Epithelial cell of esophagus (primary cell): ENCODE results near the gene GPX5.

ENCODE experiments used
- DNase-seq: peaks from one replicate; pipeline ENCODE4 v3.0.0; 2010; ENCODE audit warnings: low read depth
- H3K4me3 ChIP-seq: 2 replicates; pipeline ENCODE4 v1.5.1; 2011; ENCODE audit warnings: mild to moderate bottlenecking, low read length, control low read depth
- CTCF ChIP-seq: IDR thresholded peaks from 2 replicates; pipeline ENCODE4 v1.5.1; 2011; ENCODE audit warnings: low read depth, mild to moderate bottlenecking, low read length, control low read depth, inconsistent platforms; ENCODE audit not compliant: insufficient read depth; ENCODE audit errors: missing control alignments

GPX5 gene

GRCh38 chr6:28488916-28489365 lies 36.7 kb upstream of the GPX5 start:
- DNase-seq, result peak; percentile 70
- peak overlapping the region; percentile 61 for H3K4me3 ChIP-seq
- no peak for TF ChIP-seq CTCF

GRCh38 chr6:28489366-28490204 lies 36.1 kb upstream of the GPX5 start:
- H3K4me3 ChIP-seq, result peak overlapping the region; percentile 61
- no peak for TF ChIP-seq CTCF
- DNase-seq, result peak; percentile 85

GRCh38 chr6:28490205-28490890 lies 35.3 kb upstream of the GPX5 start:
- no peak for TF ChIP-seq CTCF
- peak overlapping the region; percentile 61 for H3K4me3 ChIP-seq
- peak; percentile 28 for DNase-seq

GRCh38 chr6:28491984-28492317 lies 33.7 kb upstream of the GPX5 start:
- DNase-seq, result no peak
- H3K4me3 ChIP-seq, result no peak overlapping the region
- TF ChIP-seq CTCF, result no peak

- no peak overlapping the region for H3K4me3 ChIP-seq
- peak; percentile 26 for TF ChIP-seq CTCF
- peak; percentile 17 for DNase-seq
Observed at GRCh38 chr6:28496099-28496779, 29.4 kb upstream of the GPX5 start.

- no peak for TF ChIP-seq CTCF
- no peak for DNase-seq
- no peak overlapping the region for H3K4me3 ChIP-seq
Observed at GRCh38 chr6:28497306-28497705, 28.4 kb upstream of the GPX5 start.
